Measurements from ENCODE around the gene SOWAHC.

GRCh38 chr2:109635426-109636304 lies 21.5 kb downstream of the SOWAHC start:
- TF ChIP-seq, protein P1, sequence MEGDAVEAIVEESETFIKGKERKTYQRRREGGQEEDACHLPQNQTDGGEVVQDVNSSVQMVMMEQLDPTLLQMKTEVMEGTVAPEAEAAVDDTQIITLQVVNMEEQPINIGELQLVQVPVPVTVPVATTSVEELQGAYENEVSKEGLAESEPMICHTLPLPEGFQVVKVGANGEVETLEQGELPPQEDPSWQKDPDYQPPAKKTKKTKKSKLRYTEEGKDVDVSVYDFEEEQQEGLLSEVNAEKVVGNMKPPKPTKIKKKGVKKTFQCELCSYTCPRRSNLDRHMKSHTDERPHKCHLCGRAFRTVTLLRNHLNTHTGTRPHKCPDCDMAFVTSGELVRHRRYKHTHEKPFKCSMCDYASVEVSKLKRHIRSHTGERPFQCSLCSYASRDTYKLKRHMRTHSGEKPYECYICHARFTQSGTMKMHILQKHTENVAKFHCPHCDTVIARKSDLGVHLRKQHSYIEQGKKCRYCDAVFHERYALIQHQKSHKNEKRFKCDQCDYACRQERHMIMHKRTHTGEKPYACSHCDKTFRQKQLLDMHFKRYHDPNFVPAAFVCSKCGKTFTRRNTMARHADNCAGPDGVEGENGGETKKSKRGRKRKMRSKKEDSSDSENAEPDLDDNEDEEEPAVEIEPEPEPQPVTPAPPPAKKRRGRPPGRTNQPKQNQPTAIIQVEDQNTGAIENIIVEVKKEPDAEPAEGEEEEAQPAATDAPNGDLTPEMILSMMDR (IDR thresholded peaks at IDR 0.05): no peak
- no peak for TF ChIP-seq ZFX (IDR thresholded peaks at IDR 0.05; ENCODE audit: borderline replicate concordance)

Data from 22Rv1 (cell line).